Measurements from ENCODE around the gene GPSM1. TPM values are rescaled to one million over a fixed set of nuclear protein-coding genes. Genes with fewer than 3 reads are reported as not detected.

Gene GPSM1
- total and polyA plus RNA-seq, 9 of the 15 experiments (the other 6 are each of a cell fraction or from before 2014, with no cell fraction given) = 0.04 to 14.2 (median 3.1) TPM

DNA sequence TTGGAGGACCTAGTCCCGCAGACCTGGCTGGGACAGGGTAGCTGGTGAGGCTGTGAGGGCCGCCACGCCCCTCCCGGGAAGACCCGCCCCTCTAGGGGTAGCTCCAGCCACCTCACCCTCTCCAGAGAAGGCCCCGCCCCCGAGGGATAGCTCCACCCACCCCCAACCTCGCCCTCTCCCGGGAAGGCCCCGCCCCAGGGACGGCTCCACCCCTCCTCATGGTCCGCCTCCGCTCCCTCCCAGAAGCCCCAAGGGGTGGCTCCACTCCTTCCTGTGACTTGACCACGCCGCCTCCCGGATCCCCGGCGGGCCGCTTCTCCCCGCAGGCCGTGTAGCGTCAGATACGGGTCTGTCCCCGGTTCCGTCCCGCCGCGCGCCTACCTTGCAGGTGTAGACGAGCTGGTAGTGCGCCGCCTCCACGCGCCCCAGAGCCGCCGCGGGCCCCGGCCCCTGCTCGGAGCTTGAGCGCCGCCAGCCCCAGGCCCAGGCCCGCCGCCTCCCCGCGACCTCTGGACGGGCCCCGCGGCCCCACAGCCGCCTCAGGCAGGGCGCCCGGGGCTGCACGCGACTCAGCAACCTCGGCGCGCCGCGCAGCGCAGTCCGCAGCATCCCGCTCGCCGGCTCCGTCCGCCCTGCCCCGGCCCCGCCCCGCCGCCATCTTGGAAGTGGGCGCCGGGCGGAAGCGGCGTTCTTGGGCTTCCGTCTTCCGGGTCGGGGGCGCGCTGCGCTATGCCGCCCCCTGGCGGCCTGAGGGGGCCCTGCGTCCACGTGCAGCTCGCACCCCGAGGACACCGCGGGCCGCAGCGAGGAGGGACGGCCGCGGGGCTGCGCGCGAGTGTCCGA lies 36.0 kb downstream of the GPSM1 start, which contains the start of gene DNLZ (continued):
- TF ChIP-seq, protein P1, sequence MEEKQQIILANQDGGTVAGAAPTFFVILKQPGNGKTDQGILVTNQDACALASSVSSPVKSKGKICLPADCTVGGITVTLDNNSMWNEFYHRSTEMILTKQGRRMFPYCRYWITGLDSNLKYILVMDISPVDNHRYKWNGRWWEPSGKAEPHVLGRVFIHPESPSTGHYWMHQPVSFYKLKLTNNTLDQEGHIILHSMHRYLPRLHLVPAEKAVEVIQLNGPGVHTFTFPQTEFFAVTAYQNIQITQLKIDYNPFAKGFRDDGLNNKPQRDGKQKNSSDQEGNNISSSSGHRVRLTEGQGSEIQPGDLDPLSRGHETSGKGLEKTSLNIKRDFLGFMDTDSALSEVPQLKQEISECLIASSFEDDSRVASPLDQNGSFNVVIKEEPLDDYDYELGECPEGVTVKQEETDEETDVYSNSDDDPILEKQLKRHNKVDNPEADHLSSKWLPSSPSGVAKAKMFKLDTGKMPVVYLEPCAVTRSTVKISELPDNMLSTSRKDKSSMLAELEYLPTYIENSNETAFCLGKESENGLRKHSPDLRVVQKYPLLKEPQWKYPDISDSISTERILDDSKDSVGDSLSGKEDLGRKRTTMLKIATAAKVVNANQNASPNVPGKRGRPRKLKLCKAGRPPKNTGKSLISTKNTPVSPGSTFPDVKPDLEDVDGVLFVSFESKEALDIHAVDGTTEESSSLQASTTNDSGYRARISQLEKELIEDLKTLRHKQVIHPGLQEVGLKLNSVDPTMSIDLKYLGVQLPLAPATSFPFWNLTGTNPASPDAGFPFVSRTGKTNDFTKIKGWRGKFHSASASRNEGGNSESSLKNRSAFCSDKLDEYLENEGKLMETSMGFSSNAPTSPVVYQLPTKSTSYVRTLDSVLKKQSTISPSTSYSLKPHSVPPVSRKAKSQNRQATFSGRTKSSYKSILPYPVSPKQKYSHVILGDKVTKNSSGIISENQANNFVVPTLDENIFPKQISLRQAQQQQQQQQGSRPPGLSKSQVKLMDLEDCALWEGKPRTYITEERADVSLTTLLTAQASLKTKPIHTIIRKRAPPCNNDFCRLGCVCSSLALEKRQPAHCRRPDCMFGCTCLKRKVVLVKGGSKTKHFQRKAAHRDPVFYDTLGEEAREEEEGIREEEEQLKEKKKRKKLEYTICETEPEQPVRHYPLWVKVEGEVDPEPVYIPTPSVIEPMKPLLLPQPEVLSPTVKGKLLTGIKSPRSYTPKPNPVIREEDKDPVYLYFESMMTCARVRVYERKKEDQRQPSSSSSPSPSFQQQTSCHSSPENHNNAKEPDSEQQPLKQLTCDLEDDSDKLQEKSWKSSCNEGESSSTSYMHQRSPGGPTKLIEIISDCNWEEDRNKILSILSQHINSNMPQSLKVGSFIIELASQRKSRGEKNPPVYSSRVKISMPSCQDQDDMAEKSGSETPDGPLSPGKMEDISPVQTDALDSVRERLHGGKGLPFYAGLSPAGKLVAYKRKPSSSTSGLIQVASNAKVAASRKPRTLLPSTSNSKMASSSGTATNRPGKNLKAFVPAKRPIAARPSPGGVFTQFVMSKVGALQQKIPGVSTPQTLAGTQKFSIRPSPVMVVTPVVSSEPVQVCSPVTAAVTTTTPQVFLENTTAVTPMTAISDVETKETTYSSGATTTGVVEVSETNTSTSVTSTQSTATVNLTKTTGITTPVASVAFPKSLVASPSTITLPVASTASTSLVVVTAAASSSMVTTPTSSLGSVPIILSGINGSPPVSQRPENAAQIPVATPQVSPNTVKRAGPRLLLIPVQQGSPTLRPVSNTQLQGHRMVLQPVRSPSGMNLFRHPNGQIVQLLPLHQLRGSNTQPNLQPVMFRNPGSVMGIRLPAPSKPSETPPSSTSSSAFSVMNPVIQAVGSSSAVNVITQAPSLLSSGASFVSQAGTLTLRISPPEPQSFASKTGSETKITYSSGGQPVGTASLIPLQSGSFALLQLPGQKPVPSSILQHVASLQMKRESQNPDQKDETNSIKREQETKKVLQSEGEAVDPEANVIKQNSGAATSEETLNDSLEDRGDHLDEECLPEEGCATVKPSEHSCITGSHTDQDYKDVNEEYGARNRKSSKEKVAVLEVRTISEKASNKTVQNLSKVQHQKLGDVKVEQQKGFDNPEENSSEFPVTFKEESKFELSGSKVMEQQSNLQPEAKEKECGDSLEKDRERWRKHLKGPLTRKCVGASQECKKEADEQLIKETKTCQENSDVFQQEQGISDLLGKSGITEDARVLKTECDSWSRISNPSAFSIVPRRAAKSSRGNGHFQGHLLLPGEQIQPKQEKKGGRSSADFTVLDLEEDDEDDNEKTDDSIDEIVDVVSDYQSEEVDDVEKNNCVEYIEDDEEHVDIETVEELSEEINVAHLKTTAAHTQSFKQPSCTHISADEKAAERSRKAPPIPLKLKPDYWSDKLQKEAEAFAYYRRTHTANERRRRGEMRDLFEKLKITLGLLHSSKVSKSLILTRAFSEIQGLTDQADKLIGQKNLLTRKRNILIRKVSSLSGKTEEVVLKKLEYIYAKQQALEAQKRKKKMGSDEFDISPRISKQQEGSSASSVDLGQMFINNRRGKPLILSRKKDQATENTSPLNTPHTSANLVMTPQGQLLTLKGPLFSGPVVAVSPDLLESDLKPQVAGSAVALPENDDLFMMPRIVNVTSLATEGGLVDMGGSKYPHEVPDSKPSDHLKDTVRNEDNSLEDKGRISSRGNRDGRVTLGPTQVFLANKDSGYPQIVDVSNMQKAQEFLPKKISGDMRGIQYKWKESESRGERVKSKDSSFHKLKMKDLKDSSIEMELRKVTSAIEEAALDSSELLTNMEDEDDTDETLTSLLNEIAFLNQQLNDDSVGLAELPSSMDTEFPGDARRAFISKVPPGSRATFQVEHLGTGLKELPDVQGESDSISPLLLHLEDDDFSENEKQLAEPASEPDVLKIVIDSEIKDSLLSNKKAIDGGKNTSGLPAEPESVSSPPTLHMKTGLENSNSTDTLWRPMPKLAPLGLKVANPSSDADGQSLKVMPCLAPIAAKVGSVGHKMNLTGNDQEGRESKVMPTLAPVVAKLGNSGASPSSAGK (IDR thresholded peaks at IDR 0.05) = peak; percentile 99
- TF ChIP-seq, protein P2, sequence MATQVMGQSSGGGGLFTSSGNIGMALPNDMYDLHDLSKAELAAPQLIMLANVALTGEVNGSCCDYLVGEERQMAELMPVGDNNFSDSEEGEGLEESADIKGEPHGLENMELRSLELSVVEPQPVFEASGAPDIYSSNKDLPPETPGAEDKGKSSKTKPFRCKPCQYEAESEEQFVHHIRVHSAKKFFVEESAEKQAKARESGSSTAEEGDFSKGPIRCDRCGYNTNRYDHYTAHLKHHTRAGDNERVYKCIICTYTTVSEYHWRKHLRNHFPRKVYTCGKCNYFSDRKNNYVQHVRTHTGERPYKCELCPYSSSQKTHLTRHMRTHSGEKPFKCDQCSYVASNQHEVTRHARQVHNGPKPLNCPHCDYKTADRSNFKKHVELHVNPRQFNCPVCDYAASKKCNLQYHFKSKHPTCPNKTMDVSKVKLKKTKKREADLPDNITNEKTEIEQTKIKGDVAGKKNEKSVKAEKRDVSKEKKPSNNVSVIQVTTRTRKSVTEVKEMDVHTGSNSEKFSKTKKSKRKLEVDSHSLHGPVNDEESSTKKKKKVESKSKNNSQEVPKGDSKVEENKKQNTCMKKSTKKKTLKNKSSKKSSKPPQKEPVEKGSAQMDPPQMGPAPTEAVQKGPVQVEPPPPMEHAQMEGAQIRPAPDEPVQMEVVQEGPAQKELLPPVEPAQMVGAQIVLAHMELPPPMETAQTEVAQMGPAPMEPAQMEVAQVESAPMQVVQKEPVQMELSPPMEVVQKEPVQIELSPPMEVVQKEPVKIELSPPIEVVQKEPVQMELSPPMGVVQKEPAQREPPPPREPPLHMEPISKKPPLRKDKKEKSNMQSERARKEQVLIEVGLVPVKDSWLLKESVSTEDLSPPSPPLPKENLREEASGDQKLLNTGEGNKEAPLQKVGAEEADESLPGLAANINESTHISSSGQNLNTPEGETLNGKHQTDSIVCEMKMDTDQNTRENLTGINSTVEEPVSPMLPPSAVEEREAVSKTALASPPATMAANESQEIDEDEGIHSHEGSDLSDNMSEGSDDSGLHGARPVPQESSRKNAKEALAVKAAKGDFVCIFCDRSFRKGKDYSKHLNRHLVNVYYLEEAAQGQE (IDR thresholded peaks at IDR 0.05; ENCODE audit: borderline replicate concordance) = peak; percentile 80
- TF ChIP-seq, protein P2 (CRISPR knock-in tag; IDR thresholded peaks at IDR 0.05; ENCODE audit: low read depth) = peak; percentile 73; the same call in 1 of the 2 replicates
- TF ChIP-seq, protein P3, sequence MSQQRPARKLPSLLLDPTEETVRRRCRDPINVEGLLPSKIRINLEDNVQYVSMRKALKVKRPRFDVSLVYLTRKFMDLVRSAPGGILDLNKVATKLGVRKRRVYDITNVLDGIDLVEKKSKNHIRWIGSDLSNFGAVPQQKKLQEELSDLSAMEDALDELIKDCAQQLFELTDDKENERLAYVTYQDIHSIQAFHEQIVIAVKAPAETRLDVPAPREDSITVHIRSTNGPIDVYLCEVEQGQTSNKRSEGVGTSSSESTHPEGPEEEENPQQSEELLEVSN (IDR thresholded peaks at IDR 0.05; ENCODE audit: borderline replicate concordance in 1 of 2, extremely low read depth in 1 of 2, insufficient read depth in 1 of 2, insufficient read length in 1 of 2, low read depth in 1 of 2, low read length in 1 of 2, poor library complexity in 1 of 2, severe bottlenecking in 1 of 2) = peak; percentile 99 to 100

Data from K562 (cell line).